K562 (cell line): ENCODE results near the gene SLX9. TPM values are rescaled to one million over a fixed set of nuclear protein-coding genes. Genes with fewer than 3 reads are reported as not detected.
A peak's percentile ranks its signal among the peaks of the same experiment; 100 is the strongest.

Experiments used
- ATAC-seq: fragments of 200-7000 bp; cut with Tn5 transposase; 3 replicates; pipeline ENCODE4 v1.9.1; 2020; ENCODE audit warnings: moderate library complexity
- BruUV-seq: library from RNA; stranded (reverse); fragments of 400-500 nt; replicated peaks from 2 replicates; lab custom pipeline; 2021; lab: Mats Ljungman, UMichigan
- CTCF ChIA-PET: fragments of 300-600 bp; formaldehyde crosslinking; extraction: SDS; loops from one replicate; lab custom pipeline; 2021; ENCODE audit warnings: low intra/inter-chr PET ratio; lab: Yijun Ruan, JAX
- POLR2A ChIA-PET: fragments of 300-600, 350-650 bp; sonication (Branson Sonifier 250); formaldehyde crosslinking; extraction: SDS; loops from one replicate; lab custom pipeline; 2021; ENCODE audit warnings: antibody characterized with exemption, inconsistent platforms; lab: Yijun Ruan, JAX
- DNase-seq, 4 experiments: peaks; one replicate each; pipeline versions ENCODE4 v3.0.0 to v3.0.0-alpha.2; 2011 to 2018; ENCODE audit warnings: low spot score in 3 of 4, mixed read lengths in 3 of 4; ENCODE audit errors: extremely low read depth in 1 of 4
- FAIRE-seq: peaks from 2 replicates; lab custom pipeline; 2011; peaks lifted over from hg19 to GRCh38; lab: Jason Lieb, UNC
- H2AFZ ChIP-seq: 2 replicates; pipeline ENCODE4 v1.6.0; 2011; ENCODE audit warnings: low read depth, low read length, control low read depth, inconsistent platforms
- H3K27ac ChIP-seq: fragments of 200-600 bp; 3 replicates; pipeline ENCODE4 v1.8.0; 2011; ENCODE audit warnings: low read depth, mild to moderate bottlenecking, control low read depth, inconsistent platforms, low read length, moderate library complexity, mixed read lengths; ENCODE audit errors: extremely low read depth
- H3K27me3 ChIP-seq, 2 experiments: fragments of 300-600 bp in 1 of 2; 2 replicates in 1 of 2; 3 replicates in 1 of 2; pipeline versions ENCODE4 v1.6.0 to v1.8.0; 2011; ENCODE audit warnings: inconsistent platforms in 2 of 2, low read length in 2 of 2, mild to moderate bottlenecking in 1 of 2, mixed read lengths in 1 of 2, moderate library complexity in 1 of 2; ENCODE audit not compliant: control insufficient read depth in 2 of 2, insufficient read depth in 2 of 2
- H3K36me3 ChIP-seq: fragments of 300-600 bp; 3 replicates; pipeline ENCODE4 v1.8.0; 2011; ENCODE audit warnings: mild to moderate bottlenecking, low read length, inconsistent platforms; ENCODE audit not compliant: control insufficient read depth, insufficient read depth
- H3K4me1 ChIP-seq, 2 experiments: fragments of 200-600 bp in 1 of 2; replicated peaks in 1 of 2; 2 replicates in 1 of 2; 3 replicates in 1 of 2; pipeline versions ENCODE4 v1.5.1 to v1.8.0; 2011; ENCODE audit warnings: inconsistent platforms in 2 of 2, low read length in 2 of 2, mild to moderate bottlenecking in 1 of 2, mixed read lengths in 1 of 2, moderate library complexity in 1 of 2; ENCODE audit not compliant: control insufficient read depth in 2 of 2, insufficient read depth in 2 of 2
- H3K4me2 ChIP-seq: 2 replicates; pipeline ENCODE4 v1.6.1; 2011; ENCODE audit warnings: low read length, control low read depth, inconsistent platforms, mixed read lengths; ENCODE audit not compliant: insufficient read depth
- H3K4me3 ChIP-seq: fragments of 200-600 bp; sonication (generic), shearing (Covaris generic); 2 replicates; pipeline ENCODE4 v1.5.1; 2016; ENCODE audit warnings: control low read depth, inconsistent platforms
- H3K79me2 ChIP-seq: fragments of 200-600 bp; 3 replicates; pipeline ENCODE4 v1.8.0; 2011; ENCODE audit warnings: low read length, inconsistent platforms; ENCODE audit not compliant: control insufficient read depth, insufficient read depth
- H3K9ac ChIP-seq, 2 experiments: 2 replicates each; pipeline versions ENCODE4 v1.6.0 to v1.6.1; 2011; ENCODE audit warnings: low read depth in 2 of 2, low read length in 2 of 2, control low read depth in 1 of 2, inconsistent platforms in 1 of 2, mild to moderate bottlenecking in 1 of 2, mixed read lengths in 1 of 2; ENCODE audit not compliant: insufficient read depth in 1 of 2
- H3K9me1 ChIP-seq: one replicate; pipeline ENCODE4 v1.6.0; 2011; ENCODE audit warnings: inconsistent platforms, mild to moderate bottlenecking, low read length, moderate library complexity; ENCODE audit not compliant: control insufficient read depth, insufficient read depth
- H3K9me3 ChIP-seq: replicated peaks from 2 replicates; pipeline ENCODE4 v1.5.1; 2011; ENCODE audit warnings: low read depth, low read length, inconsistent platforms; ENCODE audit not compliant: control insufficient read depth, insufficient read depth
- H4K20me1 ChIP-seq: replicated peaks from 2 replicates; pipeline ENCODE4 v1.6.1; 2011; ENCODE audit warnings: low read length, inconsistent platforms, mixed read lengths; ENCODE audit not compliant: control insufficient read depth, insufficient read depth
- CREB1 ChIP-seq, 2 experiments: sonication (generic) in 1 of 2; formaldehyde crosslinking in 1 of 2; IDR thresholded peaks; 2 replicates each; pipeline versions ENCODE4 v1.6.1 to v1.8.0; 2012 to 2022; ENCODE audit warnings: inconsistent platforms in 1 of 2, mild to moderate bottlenecking in 1 of 2, missing genetic modification reagents in 1 of 2, moderate library complexity in 1 of 2
- EGR1 ChIP-seq: fragments of 450-650 bp; conservative IDR thresholded peaks from 2 replicates; pipeline ENCODE4 v1.6.1; 2017; ENCODE audit warnings: mild to moderate bottlenecking
- RHOXF2B ChIP-seq: fragments of 250-450 bp; sonication (Bioruptor Pico); conservative IDR thresholded peaks from 2 replicates; pipeline ENCODE4 v1.5.1; 2021
- RUNX1 ChIP-seq: sonication (generic); IDR thresholded peaks from 2 replicates; pipeline ENCODE4 v1.6.1; 2016; ENCODE audit warnings: antibody characterized with exemption, low read depth
- TAL1 ChIP-seq: fragments of 450-650 bp; IDR thresholded peaks from 2 replicates; pipeline ENCODE4 v1.6.1; 2016; ENCODE audit warnings: mild to moderate bottlenecking
- TCF3 ChIP-seq: sonication (generic); formaldehyde crosslinking; IDR thresholded peaks from 2 replicates; pipeline ENCODE4 v1.4.0; 2020; ENCODE audit warnings: mild to moderate bottlenecking, missing genetic modification reagents
- ZNF140 ChIP-seq: fragments of 250-450 bp; sonication (Bioruptor Pico); IDR thresholded peaks from 2 replicates; pipeline ENCODE4 v1.8.0; 2021; ENCODE audit warnings: moderate library complexity, mild to moderate bottlenecking, inconsistent platforms
- ZNF197 ChIP-seq: fragments of 200-800 bp; sonication (Bioruptor generic); IDR thresholded peaks from 2 replicates; pipeline ENCODE4 v1.6.1; 2016; ENCODE audit warnings: low read depth, missing genetic modification characterization, missing compliant biosample characterization
- ZNF253 ChIP-seq: fragments of 250-450 bp; sonication (Bioruptor Pico); conservative IDR thresholded peaks from 2 replicates; pipeline ENCODE4 v1.6.1; 2021; ENCODE audit warnings: mild to moderate bottlenecking
- WGBS: fragments of 100-300 bp; shearing (Covaris generic); methylation state at CpG from one replicate; pipeline ENCODE4 v1.1.6; 2016; ENCODE audit warnings: low coverage, mixed read lengths; ENCODE audit not compliant: insufficient coverage; ENCODE audit errors: missing lambda C conversion rate; 5-methylcytosine and 5-hydroxymethylcytosine counted together
- in situ Hi-C: fragments of 300-500 bp; cut with MboI; formaldehyde crosslinking; loops from 4 replicates; pipeline ENCODE4 v1.15.0; 2018; ENCODE audit warnings: inconsistent platforms, mixed read lengths
- intact Hi-C: fragments of 100-400 bp; cut with micrococcal nuclease; formaldehyde crosslinking; loops from 2 replicates; pipeline ENCODE4 v1.14.2; 2022
- polyA plus RNA-seq, 8 experiments: library from polyadenylated mRNA; depleted of rRNA in 4 of 8; stranded (reverse) in 5 of 8; unstranded in 3 of 8; fragments of >200 nt; fragmentation: Nextera tagmentation in 2 of 8; fragmentation: Illumina TruSeq in 1 of 8; extraction: Ambion mirVana in 2 of 8; extraction: Trizol in 1 of 8; gene quantifications; 2 replicates each; pipeline versions ENCODE4 v1.2.1 to v1.2.3, GENCODE V29; 2011 to 2014; ENCODE audit warnings: inconsistent platforms in 1 of 8, missing spikeins in 1 of 8
- total RNA-seq, 7 experiments: library from RNA; depleted of rRNA in 6 of 7; stranded (reverse); fragments of >200 nt in 6 of 7; fragmentation: Illumina TruSeq in 2 of 7; extraction: Trizol in 2 of 7; gene quantifications; 2 replicates each; pipeline versions ENCODE4 v1.2.1 to v1.2.3, GENCODE V29; 2011 to 2021; ENCODE audit warnings: low replicate concordance in 1 of 7
- TF ChIP-seq, protein P1 (sequence below): fragments of 450-650 bp; formaldehyde crosslinking; IDR thresholded peaks from 2 replicates; pipeline ENCODE4 v1.4.0; 2020; ENCODE audit warnings: mild to moderate bottlenecking, moderate library complexity
- TF ChIP-seq, protein P2 (sequence below): fragments of 250-450 bp; sonication (Bioruptor Pico); IDR thresholded peaks from 2 replicates; pipeline ENCODE4 v1.4.0; 2020; ENCODE audit warnings: mild to moderate bottlenecking

The SLX9 gene
- total and polyA plus RNA-seq, 9 of the 15 experiments (the other 6 are each of a cell fraction or from before 2014, with no cell fraction given) = 1.2 to 75.5 (median 16.5) TPM

DNA sequence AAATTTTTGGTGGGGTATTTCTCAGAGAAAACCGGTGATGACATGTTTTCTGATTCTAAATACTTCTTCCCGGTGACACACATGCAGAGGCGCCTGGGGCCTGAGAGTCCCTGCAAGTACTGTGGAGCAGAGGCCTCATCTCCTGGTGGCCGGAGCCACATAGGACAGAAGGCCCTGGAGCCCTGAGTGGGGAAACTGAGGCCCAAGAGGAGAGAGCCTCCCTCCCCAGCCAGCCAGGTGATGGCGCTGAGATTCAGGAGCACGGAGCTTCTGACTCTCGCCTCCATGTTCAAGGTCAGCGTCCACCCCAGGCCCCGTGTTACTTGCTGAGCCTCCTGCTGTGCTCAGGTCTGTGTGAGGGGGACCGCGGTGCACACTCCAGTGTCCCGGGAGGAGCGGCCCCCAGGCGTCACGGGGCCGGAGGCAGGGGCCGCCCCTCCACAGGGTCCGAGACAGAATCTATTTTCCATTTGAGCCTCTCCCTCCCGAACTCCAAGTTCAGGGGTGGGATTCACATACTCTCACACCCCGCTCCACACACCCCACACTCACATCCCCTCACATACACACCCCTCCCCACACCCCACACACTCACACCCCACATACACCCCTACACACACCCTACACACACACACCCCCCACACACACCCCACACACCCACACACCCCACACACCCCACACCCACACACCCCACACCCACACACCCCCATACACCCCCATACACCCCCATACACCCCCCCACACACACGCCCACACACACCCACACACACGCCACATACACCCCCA is 43.8 kb downstream of the SLX9 start:
- Histone ChIP-seq H4K20me1 (peaks cover 12% of the 10 kb centered on the region; the same call in 1 of the 2 replicates), H2AFZ (no peak overlapping the region), H3K36me3 (peaks cover 3% of the 10 kb centered on the region; the same call in 1 of the 3 replicates), H3K4me1 (peaks cover 0 to 72% of the 10 kb centered on the region in 2 experiments; a peak in 1 of 5 replicates), H3K9me3 (no peaks in the 10 kb centered on the region), H3K27ac (no peak overlapping the region), H3K79me2 (no peaks in the 10 kb centered on the region), H3K4me2 (no peak overlapping the region), H3K9me1 (no peaks in the 10 kb centered on the region), H3K4me3 (no peak overlapping the region), H3K27me3 (peaks cover 3 to 16% of the 10 kb centered on the region in 2 experiments; a peak in 3 of 5 replicates), H3K9ac (no peak overlapping the region)
- ATAC-seq = no peak
- WGBS = 81% methylated on average over 8 of the region's 22 CpGs
- POLR2A ChIA-PET = interaction anchor here (1.2 kb wide), 1 partner anchor 38 kb away, joined by 4 read pairs; no protein-coding TSS in a partner anchor
- in situ Hi-C loops = no loop called here
- FAIRE-seq = no peak
- CTCF ChIA-PET = no interaction called here
- no TSS peak for BruUV-seq
- TF ChIP-seq EGR1 = peak; percentile 60
- no peak for TF ChIP-seq ZNF197
- intact Hi-C loops = no loop called here
- DNase-seq = no peak

DNA sequence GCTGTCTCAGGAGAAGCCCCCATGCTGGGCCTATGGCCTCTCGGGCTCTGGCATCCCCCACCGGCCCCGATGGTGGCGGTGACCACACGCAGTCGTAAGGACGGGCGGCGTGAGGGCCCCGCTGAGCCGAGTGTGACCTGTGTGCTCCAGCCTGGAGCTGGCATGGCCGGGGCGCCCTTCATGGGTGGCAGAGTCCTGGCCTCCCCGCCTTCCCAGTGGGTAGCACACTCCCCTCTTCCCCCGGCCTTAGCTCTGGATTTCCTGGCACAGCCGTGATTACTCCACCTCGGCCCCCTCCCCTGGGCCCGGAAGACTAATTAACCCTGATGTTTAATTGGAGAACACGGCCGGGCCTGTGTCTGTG is 44.6 kb downstream of the SLX9 start:
- intact Hi-C loops (no loop called here), in situ Hi-C loops (no loop called here)
- CTCF ChIA-PET = no interaction called here
- H3K4me3 ChIP-seq = no peak overlapping the region
- H3K9ac ChIP-seq = no peak overlapping the region
- H3K9me1 ChIP-seq = no peaks in the 10 kb centered on the region
- no peak overlapping the region for H2AFZ ChIP-seq
- FAIRE-seq (no peak), DNase-seq (no peak), ATAC-seq (no peak)
- no TSS peak for BruUV-seq
- H3K4me2 ChIP-seq = no peak overlapping the region
- H3K79me2 ChIP-seq = no peaks in the 10 kb centered on the region
- peaks cover 17% of the 10 kb centered on the region for H4K20me1 ChIP-seq
- H3K27ac ChIP-seq = no peak overlapping the region
- H3K36me3 ChIP-seq = peaks cover 2% of the 10 kb centered on the region; the same call in 1 of the 3 replicates
- POLR2A ChIA-PET = interaction anchor here (0.5 to 1.3 kb wide), 2 partner anchors 22 to 27 kb away, joined by 3 to 4 read pairs; no protein-coding TSS in a partner anchor
- peaks cover 11 to 24% of the 10 kb centered on the region in 2 experiments; a peak in 4 of 5 replicates for H3K27me3 ChIP-seq
- WGBS = 67% methylated on average over 17 of the region's 20 CpGs
- H3K9me3 ChIP-seq = no peaks in the 10 kb centered on the region
- H3K4me1 ChIP-seq = peaks cover 0 to 74% of the 10 kb centered on the region in 2 experiments; a peak in 1 of 5 replicates
- TF ChIP-seq ZNF140 (CRISPR knock-in tag) (no peak), ZNF253 (CRISPR knock-in tag) (no peak), RUNX1 (no peak), TAL1 (no peak), CREB1 (IDR thresholded peaks at IDR 0.05) (no peak), CREB1 (CRISPR knock-in tag; IDR thresholded peaks at IDR 0.05) (no peak), TCF3 (CRISPR knock-in tag) (no peak), RHOXF2B (CRISPR knock-in tag) (no peak)
- TF ChIP-seq, protein P1, sequence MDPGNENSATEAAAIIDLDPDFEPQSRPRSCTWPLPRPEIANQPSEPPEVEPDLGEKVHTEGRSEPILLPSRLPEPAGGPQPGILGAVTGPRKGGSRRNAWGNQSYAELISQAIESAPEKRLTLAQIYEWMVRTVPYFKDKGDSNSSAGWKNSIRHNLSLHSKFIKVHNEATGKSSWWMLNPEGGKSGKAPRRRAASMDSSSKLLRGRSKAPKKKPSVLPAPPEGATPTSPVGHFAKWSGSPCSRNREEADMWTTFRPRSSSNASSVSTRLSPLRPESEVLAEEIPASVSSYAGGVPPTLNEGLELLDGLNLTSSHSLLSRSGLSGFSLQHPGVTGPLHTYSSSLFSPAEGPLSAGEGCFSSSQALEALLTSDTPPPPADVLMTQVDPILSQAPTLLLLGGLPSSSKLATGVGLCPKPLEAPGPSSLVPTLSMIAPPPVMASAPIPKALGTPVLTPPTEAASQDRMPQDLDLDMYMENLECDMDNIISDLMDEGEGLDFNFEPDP = no peak
- TF ChIP-seq, protein P2, sequence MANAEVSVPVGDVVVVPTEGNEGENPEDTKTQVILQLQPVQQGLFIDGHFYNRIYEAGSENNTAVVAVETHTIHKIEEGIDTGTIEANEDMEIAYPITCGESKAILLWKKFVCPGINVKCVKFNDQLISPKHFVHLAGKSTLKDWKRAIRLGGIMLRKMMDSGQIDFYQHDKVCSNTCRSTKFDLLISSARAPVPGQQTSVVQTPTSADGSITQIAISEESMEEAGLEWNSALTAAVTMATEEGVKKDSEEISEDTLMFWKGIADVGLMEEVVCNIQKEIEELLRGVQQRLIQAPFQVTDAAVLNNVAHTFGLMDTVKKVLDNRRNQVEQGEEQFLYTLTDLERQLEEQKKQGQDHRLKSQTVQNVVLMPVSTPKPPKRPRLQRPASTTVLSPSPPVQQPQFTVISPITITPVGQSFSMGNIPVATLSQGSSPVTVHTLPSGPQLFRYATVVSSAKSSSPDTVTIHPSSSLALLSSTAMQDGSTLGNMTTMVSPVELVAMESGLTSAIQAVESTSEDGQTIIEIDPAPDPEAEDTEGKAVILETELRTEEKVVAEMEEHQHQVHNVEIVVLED (CRISPR knock-in tag) = no peak
